GM19467 (cell line): Measurements from ENCODE around the gene SLC31A2.
"Not testable (repeated sequence)": the region's sequence is repeated elsewhere in the genome, so short reads cannot be mapped to it uniquely, and the experiment has no call there.

ENCODE experiments used
- ATAC-seq: cut with Tn5 transposase; IDR thresholded peaks from one replicate; pipeline ENCODE4 v1.9.1; 2021; ENCODE audit warnings: mild to moderate bottlenecking, moderate library complexity; ENCODE audit not compliant: unreplicated experiment

SLC31A2 gene

DNA sequence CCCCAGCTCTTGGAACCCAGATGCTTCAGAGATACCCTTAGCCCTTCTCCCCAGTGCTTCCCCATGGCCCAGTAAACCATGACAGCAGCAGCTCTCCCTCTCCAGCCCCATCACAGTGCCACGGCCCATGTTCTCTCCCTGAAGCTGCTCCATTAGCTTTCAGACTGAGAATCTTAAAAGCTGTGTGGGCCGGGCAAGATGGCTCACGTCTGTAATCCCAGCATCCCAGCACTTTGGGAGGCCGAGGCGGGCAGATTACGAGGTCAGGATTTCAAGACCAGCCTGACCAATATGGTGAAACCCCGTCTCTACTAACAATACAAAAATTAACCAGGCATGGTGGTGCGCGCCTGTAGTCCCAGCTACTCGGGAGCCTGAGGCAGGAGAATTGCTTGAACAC, 1.2 kb upstream of the SLC31A2 start:
- ATAC-seq, result not testable (repeated sequence)

DNA sequence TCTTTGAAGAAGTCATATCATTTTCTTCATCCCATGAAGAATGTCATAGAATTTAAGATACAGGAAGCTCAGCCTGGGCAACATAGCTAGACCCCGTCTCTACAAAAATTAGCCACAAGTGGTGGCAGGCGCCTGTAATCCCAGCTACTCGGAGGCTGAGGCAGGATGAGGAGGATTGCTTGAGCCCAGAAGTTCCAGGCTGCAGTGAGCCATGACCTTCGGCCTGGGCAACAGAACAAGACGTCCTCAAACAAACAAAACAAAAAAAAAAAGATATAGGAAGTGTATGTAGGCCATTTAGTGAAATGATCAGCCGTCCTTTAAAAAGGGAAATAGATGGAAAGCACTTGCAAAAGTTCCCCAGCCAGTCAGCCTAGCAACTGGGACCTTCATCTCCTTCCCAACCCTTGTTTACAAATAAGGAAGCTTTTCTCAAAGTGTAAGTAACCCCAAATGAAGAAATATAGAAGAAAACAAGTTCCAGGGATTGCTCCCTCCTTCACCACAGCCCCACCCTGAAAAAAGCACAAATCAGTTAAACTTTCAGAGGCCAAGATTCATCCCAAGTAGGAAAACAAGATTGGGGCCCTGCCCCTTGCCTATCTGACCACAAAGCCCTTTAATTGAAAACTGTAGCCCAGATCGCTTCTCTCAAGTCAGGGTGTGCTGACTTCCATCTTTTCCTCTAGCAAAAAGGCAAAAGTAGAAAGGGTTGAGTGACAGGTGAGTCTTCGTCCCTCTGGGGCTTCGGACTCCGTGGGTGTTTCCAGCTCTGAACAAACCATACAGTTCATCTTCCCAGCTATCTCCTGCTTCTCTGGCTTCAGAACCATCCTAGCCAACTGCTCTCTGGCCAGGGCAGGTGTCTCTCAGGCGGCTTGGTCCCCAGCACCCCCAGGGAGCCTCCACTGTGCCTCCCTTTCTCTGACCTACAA, 1.2 kb downstream of the SLC31A2 start:
- ATAC-seq, result no peak

DNA sequence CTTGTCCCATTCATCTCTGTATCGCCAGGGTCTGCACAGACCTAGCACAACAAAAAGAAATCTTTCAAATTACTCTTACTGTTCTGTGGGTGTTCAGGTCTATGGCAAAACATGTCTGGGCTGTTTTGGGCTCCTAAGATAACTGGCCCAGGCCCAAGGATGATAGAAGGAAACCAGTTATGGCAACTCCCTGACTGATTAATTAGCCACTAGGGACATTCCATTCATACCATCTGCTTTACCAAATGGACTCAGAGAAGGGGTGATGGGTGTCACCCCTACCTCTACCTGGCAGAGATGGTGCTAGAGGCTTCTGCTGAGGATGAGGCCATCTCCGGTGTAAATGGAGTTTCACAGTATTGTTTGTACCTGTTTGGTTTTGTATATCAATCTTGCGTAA, 1.9 kb downstream of the SLC31A2 start:
- no peak for ATAC-seq

DNA sequence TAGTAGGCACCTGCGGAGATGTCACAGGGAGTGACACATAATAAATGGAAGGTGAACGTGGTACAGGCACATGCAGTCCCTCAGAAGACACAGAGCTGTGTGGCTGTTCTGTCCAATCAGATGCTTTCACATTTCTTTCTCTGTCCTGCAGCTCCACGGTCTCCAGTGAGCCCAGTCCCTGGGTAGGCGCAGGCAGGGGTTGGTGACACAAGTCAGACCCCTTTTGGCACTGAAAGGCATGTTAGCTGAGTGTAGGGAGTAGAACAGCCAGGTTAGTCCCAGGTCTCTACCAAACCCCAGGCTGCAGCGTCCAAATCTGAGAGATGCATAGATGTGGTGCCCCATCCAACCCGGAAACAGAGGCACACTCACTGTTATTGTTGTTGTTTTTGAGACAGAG, 2.8 kb downstream of the SLC31A2 start:
- no peak for ATAC-seq

DNA sequence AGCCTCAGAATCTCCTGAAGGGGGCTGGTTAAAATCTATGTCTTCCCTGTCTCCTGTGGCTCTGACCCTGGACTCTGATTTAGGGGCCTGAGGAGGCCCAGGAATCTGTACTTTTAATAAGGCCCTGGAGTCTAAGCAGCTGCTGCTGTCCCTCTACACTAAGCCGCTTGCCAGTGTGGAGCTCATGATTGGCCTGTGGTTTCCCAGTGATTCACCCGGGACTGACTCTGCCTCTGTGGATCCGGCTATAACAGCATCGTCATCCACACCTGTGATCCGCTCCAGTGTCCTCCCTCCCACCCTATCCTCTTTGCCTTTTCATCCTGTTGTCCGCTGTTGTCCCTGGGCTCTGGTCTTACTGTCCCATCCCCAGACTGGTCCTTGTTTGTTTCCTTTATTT, 3.7 kb downstream of the SLC31A2 start:
- no peak for ATAC-seq

DNA sequence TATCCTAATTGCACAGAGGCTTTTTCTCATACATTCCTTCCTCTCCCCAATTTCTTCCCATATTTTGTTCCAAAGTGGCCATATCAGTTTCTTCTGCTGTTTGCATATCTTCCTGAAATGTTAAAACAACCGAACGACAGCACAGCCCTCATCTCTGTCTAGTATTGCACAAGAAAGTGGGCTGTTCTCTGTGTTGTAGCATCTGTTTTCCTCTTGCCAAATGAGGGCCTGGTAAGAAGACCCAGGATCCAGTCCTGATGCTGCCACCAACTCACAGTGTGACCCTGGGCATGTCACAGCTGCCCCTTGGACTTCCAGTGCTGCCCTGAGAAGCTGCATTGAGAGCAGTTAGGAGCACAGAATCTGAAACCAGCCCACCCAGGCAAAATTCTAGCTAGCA, 4.1 kb downstream of the SLC31A2 start:
- no peak for ATAC-seq

DNA sequence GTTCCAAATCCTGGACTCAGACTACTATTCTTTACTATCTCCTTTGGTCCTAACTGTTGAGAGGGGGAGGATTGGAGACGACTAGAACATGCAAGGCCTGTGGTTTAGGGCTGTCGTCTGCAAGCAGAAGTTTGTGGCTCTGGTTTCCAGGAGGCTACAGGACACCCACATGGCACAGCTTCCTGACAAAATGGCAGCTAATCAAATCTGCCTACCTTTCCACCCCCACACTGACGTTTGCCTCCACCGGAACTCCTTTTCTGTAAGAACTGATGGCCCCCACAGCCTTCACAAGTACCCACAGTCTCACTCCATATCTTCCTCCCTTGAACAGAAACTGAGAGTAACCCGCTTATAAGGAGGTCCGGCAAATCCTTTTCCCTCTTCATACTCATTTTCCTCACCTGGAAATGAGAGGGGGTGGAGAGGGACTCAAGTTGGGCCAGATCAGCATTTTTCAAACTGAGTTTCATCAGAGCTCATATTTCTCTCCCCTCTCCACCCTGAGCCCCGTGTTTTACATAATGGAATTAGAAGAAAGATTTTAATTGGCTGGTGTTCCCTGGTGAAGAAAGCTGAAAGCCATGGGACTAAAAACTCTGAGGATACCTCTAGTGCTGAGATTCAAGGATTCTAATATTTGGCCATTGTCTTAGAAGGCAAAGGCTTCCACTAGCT, 5.2 kb downstream of the SLC31A2 start:
- no peak for ATAC-seq

DNA sequence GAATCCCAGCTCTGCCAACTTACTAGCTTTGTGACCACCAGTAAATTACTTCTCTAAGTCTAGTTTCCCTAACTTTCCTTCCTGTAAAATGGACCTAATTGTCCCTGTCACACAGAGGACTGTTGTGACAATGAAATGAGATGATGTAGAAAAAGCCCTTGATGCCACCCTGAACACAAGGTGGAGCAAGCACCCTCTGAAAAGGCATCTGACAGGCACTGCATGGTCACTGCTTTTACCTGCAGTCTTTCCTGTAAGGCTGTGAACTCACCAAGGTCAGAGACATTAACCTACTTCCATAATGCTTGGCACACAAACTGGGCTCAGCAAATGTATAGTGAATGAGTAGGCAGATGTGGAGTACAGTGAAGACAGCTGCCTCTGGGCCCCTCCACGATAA, 6.1 kb downstream of the SLC31A2 start:
- ATAC-seq, result no peak

DNA sequence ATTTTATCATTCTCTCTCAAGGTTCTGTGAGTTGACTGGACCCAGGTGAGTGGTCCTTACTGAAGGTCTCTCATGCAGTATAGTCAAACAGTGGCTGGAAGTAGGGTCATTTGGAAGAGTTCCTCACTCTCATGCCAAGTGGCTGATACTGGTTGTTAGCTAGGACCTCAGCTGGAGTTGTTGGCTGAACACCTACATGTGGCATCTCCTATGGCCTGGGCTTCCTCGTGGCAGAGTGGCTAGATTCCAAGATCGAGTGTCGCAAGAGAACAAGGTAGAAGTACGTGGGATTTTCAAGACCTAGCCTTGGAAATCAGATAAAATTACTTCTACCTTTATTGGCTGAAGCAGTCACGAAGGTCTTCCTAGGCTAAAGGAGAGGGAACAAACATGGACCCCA, 7.6 kb downstream of the SLC31A2 start:
- no peak for ATAC-seq

DNA sequence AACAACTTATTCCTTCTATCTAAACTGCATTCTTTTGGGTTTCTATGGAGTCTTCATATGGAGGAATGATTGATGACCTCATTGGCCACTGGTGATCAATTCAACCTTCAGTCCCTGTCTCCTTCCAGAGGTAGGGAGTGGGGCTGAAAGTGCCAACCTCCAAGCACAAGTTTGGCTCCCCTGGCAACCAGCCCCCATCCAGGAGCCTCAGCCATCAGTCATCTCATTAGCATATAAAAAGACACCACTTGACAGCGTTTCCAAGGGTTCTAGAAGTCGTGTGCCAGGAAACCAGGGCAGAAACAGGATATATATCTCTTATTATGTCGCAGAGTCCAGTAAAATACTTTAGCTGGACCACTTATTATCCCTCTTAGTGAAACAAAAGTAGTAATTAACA, 9.8 kb downstream of the SLC31A2 start:
- no peak for ATAC-seq

DNA sequence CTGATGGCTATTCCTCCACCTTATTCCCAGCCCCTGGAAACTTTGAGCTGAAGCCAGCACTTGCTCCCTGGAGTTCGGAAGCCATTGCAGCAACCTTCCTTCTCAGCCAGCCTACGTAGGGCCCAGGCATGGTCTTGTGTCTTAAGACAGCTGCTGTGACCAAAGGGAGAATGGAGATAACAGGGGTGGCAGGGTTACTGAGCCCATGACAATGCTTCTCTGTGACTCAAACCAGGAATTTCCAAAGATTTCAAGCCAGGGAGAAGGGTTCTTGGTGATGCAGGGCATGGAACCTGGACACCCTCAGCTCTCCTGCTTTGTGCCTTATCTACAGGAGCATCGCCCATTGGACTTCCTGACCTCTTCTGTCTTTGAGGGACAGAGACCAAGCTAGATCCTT, 12.2 kb downstream of the SLC31A2 start:
- no peak for ATAC-seq

DNA sequence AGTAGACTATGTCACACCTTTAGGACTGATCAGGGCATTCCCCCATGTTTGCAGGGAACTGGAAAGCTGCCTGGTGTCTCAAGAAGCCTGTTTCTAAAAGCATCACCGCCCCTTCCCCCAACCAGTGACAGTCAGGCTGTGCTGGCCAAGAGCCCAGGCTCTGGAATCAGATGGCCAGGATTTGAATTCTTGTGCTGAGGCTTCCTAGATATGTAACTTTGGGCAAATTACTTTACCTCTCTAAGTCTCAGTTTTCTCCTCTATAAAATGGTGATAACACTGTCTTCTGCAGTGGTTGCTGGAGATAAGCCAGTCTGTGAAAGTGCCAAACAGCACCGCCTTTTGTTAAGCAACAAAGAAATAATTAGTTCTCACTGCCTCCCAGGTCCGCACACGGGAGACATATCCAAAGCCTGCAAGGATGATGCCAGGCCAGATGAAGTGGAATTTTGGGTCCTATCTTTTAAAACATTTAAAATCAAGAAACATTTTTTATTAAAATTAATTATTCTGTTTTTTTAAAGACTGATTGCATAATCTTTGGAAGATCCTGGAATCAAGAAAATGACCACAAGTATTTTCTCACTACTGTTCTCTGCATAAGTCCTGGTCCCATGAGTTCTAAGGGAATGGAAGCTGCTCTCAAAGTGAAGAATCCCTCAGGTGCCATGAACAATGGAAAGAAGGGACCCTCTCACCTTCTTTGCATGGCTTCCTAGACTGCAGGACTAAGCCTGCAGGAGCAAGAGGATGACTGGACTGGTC, 13.9 kb downstream of the SLC31A2 start:
- ATAC-seq, result no peak

DNA sequence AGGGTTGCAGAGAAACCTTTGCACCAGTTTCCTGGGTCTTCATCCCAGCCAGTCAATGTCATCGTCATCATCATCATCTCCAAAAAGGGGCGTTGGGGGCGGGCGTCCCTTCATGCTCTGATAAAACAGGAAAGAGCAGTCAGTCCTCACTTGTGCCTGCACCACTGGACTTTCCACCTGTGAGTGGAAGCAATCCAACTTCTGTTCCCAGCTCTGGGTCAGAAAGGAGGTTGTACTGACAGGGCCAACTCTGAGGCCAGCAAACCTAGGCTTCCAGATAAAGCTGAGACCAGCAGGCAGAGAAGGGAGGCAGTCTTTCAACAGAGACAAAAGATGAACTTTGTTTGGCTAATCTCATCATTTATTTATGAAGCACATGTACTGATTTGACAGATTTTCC, 15.2 kb downstream of the SLC31A2 start:
- no peak for ATAC-seq

DNA sequence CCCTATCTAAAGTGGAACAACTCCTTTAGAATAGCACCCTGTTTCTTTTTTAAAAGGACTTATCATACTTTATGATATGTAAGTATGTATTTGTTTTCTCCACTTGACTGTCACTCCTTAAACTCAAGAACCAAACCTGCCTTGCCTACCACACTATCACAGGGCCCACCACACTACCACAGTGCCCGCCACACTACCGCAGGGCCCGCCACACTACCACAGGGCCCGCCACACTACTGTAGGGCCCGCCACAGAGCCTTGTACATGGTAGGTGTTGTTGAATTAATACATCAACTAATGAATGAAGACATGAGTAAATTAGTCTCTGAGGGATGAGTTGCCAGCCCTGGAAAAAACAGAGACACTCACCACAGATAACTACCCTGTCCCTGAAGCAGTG, 18.0 kb downstream of the SLC31A2 start:
- no peak for ATAC-seq

DNA sequence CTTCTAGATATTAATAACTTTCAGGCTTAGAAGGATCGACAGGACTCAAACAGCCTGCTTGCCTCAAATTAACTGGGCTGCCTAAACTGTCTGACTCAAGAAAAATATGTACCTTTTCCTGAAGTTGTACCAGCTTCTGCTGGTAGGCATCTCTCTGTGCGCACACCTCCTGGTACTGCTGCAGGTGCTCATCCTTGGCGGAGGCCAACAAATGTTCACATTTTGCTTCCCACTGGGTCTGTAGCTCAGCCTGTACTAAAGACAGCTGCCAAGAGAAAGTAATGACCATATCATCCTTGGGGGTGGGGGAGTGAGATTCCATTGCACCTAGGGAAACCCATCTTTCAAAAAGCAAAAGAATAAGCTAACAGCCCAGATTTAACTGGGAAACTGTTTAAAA, 22.5 kb downstream of the SLC31A2 start:
- ATAC-seq, result no peak

DNA sequence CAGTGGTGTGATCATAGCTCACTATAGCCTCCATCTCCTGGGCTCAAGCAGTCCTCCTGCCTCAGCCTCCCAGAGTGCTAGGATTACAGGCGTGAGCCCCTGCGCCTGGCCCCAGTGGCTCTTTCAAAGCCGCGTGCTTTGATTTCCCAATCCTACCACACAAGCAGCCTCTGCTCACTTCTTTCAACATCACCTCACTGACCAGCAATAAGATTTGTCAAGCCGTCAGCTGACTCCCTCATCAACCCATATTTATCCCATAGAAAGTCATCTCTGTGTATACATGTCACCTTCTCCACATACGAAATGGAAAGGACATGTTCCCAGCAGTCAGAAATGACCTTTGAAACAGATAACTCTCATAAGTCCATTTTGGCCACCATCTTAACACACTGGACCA, 26.0 kb downstream of the SLC31A2 start:
- no peak for ATAC-seq

DNA sequence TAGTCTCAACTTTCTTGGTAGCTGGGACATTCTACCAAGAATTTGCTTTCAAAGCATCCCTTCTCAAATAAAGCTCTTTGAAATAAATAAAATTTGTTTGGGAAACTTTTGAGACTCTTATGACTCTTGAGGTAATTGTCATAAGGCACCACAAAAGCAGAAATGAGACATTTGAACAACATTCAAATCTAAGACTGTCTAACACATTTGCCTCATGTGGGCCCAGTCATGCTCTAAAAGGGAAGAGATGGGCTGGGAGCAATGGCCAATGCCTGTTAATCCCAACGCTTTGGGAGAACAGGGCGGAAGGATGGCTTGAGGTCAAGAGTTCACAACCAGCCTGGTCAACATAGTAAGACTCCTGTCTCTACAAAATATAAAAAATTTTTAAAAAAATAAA, 26.4 kb downstream of the SLC31A2 start:
- ATAC-seq, result no peak

DNA sequence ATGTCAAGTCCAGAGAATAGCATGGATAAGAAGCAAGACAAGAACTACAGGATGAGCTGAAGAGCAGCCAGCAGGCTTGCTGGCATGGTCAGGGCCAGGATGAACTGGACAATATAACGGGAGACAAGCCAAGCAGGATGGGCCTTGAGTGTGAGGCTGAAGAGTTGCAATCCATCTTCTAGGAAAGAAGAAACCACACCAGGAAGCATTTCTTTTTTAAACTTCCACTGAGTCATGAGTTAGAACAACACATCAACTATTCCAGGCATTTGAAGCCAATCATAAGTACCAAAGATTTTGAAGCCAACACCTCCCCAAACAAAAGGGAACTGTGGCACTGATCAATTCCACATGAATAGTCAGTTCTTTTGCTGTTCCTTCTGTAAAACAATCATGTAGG, 27.3 kb downstream of the SLC31A2 start:
- no peak for ATAC-seq

DNA sequence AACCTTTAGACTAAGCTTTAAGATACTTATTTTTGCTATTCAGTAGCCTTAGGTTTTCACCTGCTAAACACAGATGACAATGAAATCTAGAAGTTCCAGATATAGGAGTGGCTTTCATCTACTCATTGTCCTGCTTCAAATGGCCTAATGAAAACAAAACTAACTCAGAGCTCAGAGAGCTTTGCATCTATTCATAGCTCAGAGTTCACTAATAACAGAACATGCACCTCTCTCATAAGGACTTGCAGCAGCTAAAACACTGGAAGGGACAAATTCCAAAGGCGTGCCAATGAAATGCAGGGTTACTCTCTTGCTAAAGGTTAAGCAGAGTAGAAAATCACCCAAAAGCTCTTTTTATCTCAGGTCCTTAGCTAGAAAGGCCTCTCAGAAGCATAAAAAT, 29.0 kb downstream of the SLC31A2 start:
- no peak for ATAC-seq

DNA sequence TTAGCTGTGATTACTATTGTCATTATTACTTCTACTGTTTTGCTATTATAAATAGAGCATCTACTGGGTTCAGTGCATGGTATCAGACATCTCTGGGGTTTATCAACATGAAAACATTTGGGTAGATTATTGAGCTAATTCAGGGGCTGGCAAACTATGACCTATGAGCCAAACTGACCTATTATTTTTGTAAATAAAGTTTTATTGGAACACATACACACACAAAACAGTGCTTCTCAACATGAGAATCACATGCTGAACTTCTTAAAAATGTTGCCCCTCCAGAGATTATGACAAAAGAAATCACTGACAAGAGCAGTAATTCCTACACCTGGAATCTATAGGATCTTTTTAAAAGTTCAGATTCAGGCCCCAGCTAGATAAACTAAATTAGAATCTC, 30.4 kb downstream of the SLC31A2 start:
- ATAC-seq, result no peak

DNA sequence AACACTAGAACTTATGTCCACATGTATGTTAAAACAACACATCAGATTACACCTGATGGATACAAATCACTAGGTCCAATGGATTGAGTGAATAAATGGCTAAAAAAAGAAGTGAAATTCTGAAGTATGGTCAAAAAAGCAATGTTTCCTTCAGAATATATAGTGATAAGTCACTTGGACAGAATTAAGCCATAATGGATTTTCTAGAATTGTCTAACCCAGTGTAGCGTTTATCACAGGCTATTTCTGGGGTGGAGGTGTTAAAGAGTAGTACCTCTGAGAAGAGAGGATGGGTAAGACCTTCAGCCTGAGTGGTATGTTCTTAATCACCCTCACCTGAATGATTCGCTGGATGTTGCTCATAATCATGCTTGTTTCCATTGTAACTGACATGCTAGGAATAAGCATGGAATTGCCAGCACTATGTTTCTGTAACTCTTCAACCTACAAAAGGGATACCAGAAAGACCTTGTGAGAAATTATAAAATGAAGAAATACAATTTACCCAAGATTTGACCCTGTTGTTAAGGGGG, 33.2 kb downstream of the SLC31A2 start:
- no peak for ATAC-seq
